Fibroblast of pulmonary artery (primary cell): ENCODE data around the gene JAML.

Source experiments
- DNase-seq: peaks from one replicate; pipeline ENCODE4 v3.0.0-alpha.2; 2010; ENCODE audit warnings: low read depth
- H3K4me3 ChIP-seq: replicated peaks from 2 replicates; pipeline ENCODE4 v1.5.1; 2011; ENCODE audit warnings: low read depth, mild to moderate bottlenecking, control low read depth, low read length, moderate library complexity
- TF ChIP-seq, protein P1 (sequence below): IDR thresholded peaks from 2 replicates; pipeline ENCODE4 v1.5.1; 2011; ENCODE audit warnings: mild to moderate bottlenecking, control low read depth, low read length, inconsistent platforms; ENCODE audit errors: missing control alignments

Gene JAML

DNA sequence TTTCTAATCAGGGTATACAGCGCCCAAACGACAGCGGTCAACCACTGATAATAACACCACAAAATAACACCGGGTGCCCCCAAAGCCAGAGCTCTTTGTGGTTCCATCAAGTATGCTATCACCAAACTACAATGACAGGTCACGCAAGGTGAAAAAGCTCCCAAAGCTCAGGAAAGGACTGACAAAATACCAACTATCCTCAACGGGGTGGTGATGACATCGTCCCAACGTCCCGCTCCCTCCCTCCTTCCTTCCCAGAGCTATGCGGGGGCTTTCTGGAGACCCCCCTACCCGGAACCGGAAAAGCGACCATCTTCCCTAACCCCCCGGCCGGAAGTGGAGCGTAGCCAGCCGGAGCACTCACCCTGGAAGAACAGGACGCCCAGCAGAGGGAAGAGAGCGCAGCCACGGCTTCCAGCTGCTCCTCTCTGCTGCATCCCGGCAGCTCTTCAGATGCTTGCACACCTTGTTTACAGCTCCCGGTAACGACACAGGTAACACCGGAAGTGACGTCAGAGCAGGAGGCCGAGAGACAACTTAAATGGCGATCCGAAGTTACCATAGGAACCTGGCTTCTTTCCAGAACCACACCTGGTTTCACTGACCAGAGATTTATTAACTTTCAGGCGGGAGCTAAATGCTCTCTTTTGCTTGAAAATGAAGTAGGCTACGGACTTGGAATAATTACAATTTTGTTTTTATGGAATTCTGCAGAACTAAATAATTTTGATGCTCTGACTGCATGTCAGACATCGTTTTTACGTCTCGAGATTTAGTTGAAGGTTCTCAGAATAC lies 27.2 kb upstream of the JAML start, which contains the start of gene MPZL3:
MPZL3 (minus strand) TSS at position 508 of the 795 bp plus-strand sequence; CDS start at position 437, 71 bp downstream.
- TF ChIP-seq, protein P1, sequence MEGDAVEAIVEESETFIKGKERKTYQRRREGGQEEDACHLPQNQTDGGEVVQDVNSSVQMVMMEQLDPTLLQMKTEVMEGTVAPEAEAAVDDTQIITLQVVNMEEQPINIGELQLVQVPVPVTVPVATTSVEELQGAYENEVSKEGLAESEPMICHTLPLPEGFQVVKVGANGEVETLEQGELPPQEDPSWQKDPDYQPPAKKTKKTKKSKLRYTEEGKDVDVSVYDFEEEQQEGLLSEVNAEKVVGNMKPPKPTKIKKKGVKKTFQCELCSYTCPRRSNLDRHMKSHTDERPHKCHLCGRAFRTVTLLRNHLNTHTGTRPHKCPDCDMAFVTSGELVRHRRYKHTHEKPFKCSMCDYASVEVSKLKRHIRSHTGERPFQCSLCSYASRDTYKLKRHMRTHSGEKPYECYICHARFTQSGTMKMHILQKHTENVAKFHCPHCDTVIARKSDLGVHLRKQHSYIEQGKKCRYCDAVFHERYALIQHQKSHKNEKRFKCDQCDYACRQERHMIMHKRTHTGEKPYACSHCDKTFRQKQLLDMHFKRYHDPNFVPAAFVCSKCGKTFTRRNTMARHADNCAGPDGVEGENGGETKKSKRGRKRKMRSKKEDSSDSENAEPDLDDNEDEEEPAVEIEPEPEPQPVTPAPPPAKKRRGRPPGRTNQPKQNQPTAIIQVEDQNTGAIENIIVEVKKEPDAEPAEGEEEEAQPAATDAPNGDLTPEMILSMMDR: no peak
- peak; percentile 74 for DNase-seq
- H3K4me3 ChIP-seq: peak within 1 kb of the TSS; percentile 88

DNA sequence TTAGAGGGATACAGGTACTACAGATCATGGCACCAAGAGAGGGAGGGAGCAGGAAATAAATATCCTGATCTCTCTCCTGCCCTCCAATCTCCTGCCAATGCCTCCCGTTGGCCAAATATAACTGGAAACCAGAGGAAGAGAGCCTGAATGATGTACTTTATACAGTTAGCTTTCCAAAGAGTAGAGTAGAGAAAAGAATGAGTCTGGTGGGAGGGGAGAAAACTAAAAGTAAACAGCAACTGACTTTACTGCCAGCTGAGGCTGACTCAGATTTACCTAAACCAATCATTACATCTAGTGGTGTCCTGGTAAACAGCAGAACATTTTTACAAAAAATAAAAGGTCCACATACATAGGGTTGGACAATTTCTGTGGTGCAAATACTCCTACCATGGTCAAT lies 22.2 kb upstream of the JAML start:
- DNase-seq: no peak
- TF ChIP-seq, protein P1: no peak
- H3K4me3 ChIP-seq: no peak overlapping the region

DNA sequence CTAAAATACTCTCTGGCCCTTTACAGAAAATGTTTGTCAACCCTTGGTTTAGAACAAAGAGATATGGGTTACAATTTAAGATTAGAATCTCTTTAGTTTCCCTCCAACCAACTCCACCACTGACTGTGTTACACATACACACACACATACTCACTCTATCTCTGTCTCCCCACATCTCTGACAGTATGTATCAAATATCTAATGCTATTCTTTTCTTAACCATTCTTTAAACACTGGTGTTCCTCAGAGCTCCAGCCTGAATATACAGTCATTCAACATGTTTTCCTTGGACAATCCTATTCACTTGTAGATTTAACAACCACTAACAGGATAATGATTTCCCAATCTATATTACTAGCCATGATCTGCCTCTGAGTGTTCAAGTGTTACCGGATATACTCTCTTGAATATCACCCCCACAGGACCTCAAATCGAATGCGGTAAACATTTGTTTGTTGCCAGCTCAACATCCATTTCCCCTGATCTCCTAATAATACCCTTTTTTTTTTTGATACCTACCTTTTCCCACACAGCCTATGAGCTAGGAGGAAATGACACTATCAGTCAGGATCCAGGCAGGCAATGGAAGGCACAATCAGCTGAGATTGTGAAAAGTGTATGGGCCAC lies 21.2 kb upstream of the JAML start:
- no peak for DNase-seq
- TF ChIP-seq, protein P1: no peak
- no peak overlapping the region for H3K4me3 ChIP-seq

DNA sequence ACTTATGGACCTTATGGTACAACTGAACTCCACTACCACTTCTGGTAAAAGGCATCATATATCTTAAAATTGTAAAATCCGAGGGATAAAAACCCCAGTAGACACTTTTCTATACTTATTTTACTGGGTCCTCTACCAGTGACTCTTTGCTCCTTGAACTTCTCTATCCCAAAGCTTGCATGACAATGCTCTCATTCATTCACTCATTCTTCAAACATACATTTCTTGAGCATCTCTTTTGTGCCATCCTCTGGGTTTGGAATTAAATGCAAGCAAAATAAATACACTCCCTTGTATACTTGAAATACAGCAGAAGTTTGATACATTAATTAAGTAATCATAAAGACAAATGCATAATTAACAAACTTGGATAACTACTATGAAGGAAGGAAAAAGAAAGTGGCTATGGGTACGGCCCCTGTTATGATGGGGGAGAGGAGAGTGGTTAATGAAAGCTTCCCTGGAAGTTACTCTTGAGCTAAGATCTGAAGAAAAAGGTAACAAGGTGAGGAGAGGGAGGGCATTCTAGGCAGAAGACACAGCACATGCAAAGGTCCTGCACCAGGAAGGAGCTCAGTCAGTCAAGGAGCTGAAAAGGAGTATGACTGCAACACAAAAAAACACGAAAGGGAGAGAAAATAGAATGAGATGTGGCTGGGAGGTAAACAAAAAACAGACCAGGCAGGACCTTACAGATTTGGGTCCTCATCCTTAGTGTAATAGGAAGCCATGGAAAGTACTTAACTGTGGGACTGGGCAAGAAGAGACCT lies 19.4 kb upstream of the JAML start:
- no peak overlapping the region for H3K4me3 ChIP-seq
- TF ChIP-seq, protein P1: no peak
- DNase-seq: no peak

DNA sequence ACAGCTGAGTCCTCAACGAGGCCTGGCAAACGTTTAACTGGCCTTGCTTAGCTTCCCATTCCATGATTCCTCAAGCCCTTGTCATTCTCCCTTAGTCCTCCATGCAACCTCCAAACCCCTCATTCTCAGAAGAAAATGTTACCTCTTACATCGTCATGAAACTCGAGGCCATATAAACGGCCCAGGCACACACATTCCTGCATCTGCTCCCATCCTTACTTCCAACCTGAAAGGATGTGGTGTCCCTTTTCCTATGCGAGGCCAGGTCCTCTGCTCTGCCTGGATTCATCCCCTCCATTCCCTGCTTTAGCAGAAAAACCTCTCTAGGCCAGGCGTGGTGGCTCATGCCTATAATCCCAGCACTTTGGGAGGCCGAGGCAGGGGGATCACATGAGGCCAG lies 18.4 kb upstream of the JAML start:
- TF ChIP-seq, protein P1: no peak
- no peak overlapping the region for H3K4me3 ChIP-seq
- no peak for DNase-seq

DNA sequence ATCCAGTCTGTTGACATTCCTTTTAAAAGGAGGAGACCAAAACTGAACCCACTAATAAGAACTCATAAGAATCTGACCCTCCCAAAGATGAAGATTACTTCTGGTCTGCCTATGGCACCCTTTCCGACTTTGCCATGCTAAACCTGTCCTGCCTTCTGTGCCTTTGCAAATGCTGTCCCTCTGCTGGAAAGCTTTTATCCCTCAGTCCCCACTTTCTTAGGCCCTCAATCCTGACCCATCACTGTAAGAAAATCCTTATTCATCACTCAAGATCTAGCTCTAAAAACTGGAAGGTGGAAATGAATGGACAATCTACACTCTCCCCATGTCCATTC lies 16.9 kb upstream of the JAML start:
- no peak overlapping the region for H3K4me3 ChIP-seq
- TF ChIP-seq, protein P1: no peak
- DNase-seq: no peak
